Progenitor cell of endocrine pancreas (in vitro differentiated cells): ENCODE results near the gene ADAMTSL5. TPM values are rescaled to one million over a fixed set of nuclear protein-coding genes. Genes with fewer than 3 reads are reported as not detected.
A peak's percentile ranks its signal among the peaks of the same experiment; 100 is the strongest.

ENCODE experiments used
- DNase-seq: peaks from one replicate; pipeline ENCODE4 v3.0.0; 2021; ENCODE audit warnings: low spot score; ENCODE audit not compliant: unreplicated experiment
- H3K27ac Mint-ChIP-seq: 2 replicates; pipeline ENCODE4 v1.8.0; 2021; ENCODE audit warnings: mild to moderate bottlenecking, moderate library complexity, mixed read lengths
- H3K27me3 Mint-ChIP-seq: 2 replicates; pipeline ENCODE4 v1.8.0; 2021; ENCODE audit warnings: mixed read lengths
- H3K36me3 Mint-ChIP-seq: 2 replicates; pipeline ENCODE4 v1.8.0; 2022; ENCODE audit warnings: mixed read lengths; ENCODE audit not compliant: insufficient read depth
- H3K4me1 Mint-ChIP-seq: 2 replicates; pipeline ENCODE4 v1.8.0; 2021; ENCODE audit warnings: low read depth, mixed read lengths
- H3K4me3 Mint-ChIP-seq: 2 replicates; pipeline ENCODE4 v1.8.0; 2021; ENCODE audit warnings: low read depth, mild to moderate bottlenecking, moderate library complexity, mixed read lengths
- H3K9me3 Mint-ChIP-seq: 2 replicates; pipeline ENCODE4 v1.8.0; 2021; ENCODE audit warnings: low read depth, mixed read lengths
- total RNA-seq: library from RNA; stranded (reverse); gene quantifications from 2 replicates; pipeline ENCODE4 v1.2.1, GENCODE V29; 2021
- TF ChIP-seq, protein P1 (sequence below): fragments of 200-600 bp; sonication (generic); IDR thresholded peaks from one replicate; pipeline ENCODE4 v1.5.0; 2021; ENCODE audit warnings: antibody characterized with exemption, mild to moderate bottlenecking; ENCODE audit not compliant: unreplicated experiment

Gene ADAMTSL5
- total RNA-seq, 1 donor from 2014 or later, result 2.3 TPM

- Mint-ChIP-seq H3K27ac (peak overlapping the region; percentile 18), H3K4me1 (peaks cover 4% of the 10 kb centered on the region), H3K4me3 (peak overlapping the region; percentile 40), H3K36me3 (no peaks in the 10 kb centered on the region), H3K27me3 (peaks cover 55% of the 10 kb centered on the region), H3K9me3 (no peaks in the 10 kb centered on the region)
- TF ChIP-seq, protein P1, sequence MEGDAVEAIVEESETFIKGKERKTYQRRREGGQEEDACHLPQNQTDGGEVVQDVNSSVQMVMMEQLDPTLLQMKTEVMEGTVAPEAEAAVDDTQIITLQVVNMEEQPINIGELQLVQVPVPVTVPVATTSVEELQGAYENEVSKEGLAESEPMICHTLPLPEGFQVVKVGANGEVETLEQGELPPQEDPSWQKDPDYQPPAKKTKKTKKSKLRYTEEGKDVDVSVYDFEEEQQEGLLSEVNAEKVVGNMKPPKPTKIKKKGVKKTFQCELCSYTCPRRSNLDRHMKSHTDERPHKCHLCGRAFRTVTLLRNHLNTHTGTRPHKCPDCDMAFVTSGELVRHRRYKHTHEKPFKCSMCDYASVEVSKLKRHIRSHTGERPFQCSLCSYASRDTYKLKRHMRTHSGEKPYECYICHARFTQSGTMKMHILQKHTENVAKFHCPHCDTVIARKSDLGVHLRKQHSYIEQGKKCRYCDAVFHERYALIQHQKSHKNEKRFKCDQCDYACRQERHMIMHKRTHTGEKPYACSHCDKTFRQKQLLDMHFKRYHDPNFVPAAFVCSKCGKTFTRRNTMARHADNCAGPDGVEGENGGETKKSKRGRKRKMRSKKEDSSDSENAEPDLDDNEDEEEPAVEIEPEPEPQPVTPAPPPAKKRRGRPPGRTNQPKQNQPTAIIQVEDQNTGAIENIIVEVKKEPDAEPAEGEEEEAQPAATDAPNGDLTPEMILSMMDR, result no peak
- DNase-seq, result no peak
Observed at GRCh38 chr19:1524287-1524971, 11.6 kb upstream of the ADAMTSL5 start.

DNA sequence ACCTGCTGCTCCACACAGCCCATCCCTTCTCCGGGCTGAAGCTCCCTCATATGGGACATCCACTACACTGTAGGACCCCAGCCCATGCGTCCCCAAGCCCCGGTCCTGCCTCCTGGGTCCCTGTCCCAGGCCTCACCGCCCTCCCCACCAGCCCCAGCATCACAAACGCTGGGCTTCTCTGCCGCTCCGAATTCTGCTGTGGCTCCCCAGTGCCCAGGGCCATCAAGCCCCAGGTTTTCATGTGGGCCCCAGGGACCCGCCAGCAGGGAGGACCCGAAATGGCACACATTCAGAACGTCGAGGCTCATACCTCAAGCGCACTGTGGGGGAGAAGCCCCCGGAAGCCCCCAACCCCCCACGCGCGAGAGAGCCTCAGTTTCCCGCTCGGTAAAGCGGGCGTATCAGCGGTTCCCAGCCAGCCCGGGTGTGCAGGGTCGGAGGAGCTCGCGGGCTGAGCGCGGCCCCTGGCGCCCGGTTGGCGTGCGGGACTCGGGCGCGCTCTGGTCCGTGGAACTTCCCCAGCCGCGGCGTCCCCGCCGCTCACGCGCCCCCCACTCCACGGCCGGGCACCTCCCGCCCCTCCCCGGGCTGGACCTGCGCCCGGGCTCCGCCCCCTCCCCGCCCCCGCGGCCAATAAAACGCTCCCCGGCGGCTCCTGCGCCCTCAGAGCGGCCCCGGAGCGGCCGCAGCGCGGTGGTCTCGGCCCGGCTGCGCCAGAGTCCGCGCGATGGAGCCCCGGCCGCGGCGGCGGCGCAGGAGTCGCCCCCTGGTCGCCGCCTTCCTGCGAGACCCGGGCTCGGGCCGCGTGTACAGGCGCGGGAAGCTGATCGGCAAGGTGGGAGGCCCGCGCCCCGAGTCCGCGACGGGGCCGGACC is 10.8 kb upstream of the ADAMTSL5 start, which contains the start of gene PLK5:
Gene PLK5, plus strand, starts transcription at position 666 of the 875 bp plus-strand sequence. CDS start 2,920 bp downstream, outside the sequence.
- TF ChIP-seq, protein P1, result no peak
- no peak for DNase-seq
- no peaks in the 10 kb centered on the region for H3K36me3 Mint-ChIP-seq
- peaks cover 57% of the 10 kb centered on the region for H3K27me3 Mint-ChIP-seq
- H3K4me1 Mint-ChIP-seq, result peaks cover 4% of the 10 kb centered on the region
- no peaks in the 10 kb centered on the region for H3K9me3 Mint-ChIP-seq
- H3K4me3 Mint-ChIP-seq, result peak within 1 kb of the TSS; percentile 40
- peak within 1 kb of the TSS; percentile 18 for H3K27ac Mint-ChIP-seq

DNA sequence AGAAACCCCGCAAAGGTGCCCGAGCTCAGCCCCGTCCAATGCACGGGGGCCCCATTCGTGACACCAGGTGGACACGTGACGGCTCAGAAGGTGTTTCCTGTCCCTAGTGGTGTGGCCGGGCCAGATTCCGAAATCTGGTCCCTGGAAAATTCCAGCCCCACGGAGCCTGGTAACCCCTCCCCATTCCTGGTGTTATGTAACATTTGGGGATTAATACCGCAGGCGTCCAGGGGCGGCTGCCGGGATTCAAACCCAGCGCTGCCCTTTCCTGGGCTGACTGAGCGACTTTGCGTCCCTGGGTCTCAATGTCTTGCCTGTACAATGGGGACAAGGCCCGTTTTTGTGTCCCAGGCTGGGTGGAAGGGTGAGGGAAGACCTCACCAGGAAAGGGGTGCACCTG is 10.0 kb upstream of the ADAMTSL5 start:
- H3K4me1 Mint-ChIP-seq, result peaks cover 4% of the 10 kb centered on the region
- H3K27me3 Mint-ChIP-seq, result peaks cover 64% of the 10 kb centered on the region
- H3K9me3 Mint-ChIP-seq, result no peaks in the 10 kb centered on the region
- H3K36me3 Mint-ChIP-seq, result no peaks in the 10 kb centered on the region
- H3K27ac Mint-ChIP-seq, result no peak overlapping the region
- no peak for DNase-seq
- TF ChIP-seq, protein P1, result no peak
- H3K4me3 Mint-ChIP-seq, result no peak overlapping the region

DNA sequence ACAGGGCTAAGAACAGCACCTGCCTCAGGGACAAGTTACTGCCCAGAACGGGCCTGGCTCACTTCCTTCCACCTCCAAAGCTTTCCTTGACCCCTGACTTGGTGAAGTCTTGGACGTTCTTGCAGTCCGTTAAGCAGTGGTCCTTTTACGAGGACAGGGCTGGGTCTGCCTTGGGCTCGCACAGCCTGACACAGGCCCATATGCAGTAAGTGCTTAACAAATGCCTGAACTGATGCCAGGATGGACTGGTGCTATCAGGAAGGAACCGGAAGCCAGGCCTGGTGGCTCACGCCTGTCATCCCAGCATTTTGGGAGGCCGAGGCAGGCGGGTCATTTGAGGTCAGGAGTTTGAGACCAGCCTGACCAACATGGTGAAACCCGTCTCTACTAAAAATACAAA is 9.2 kb upstream of the ADAMTSL5 start:
- H3K27me3 Mint-ChIP-seq, result peaks cover 59% of the 10 kb centered on the region
- H3K27ac Mint-ChIP-seq, result no peak overlapping the region
- no peaks in the 10 kb centered on the region for H3K36me3 Mint-ChIP-seq
- peaks cover 4% of the 10 kb centered on the region for H3K4me1 Mint-ChIP-seq
- no peak for DNase-seq
- TF ChIP-seq, protein P1, result no peak
- H3K9me3 Mint-ChIP-seq, result no peaks in the 10 kb centered on the region
- no peak overlapping the region for H3K4me3 Mint-ChIP-seq

DNA sequence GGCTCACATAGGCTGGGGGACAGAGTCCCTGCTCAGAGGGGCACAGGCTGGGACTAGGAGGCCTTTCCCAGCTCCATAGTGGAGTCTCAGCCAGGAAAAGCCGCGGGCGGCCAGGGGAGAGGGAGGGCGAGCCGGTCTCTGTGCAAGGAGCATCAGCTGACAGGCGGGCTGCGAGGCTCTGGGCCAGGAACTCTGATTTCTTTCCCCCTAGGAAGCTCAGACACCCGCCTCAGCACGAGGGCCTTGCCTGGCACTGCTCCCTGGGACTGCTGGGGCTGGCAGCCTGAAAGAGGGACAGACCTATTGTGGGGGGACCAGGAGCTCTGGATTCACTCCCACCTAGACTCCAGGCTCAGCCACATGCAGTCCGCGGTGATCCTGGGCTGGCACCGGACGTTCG is 8.8 kb upstream of the ADAMTSL5 start:
- Mint-ChIP-seq H3K27me3 (peaks cover 61% of the 10 kb centered on the region), H3K4me3 (no peak overlapping the region), H3K4me1 (peaks cover 4% of the 10 kb centered on the region), H3K9me3 (no peaks in the 10 kb centered on the region), H3K36me3 (no peaks in the 10 kb centered on the region), H3K27ac (no peak overlapping the region)
- TF ChIP-seq, protein P1, result no peak
- no peak for DNase-seq
